ENCODE measurements around the gene DNAJC3. TPM values are rescaled to one million over a fixed set of nuclear protein-coding genes. Genes with fewer than 3 reads are reported as not detected.

DNAJC3 gene
- total and polyA plus RNA-seq, 9 of the 15 experiments (the other 6 are each of a cell fraction or from before 2014, with no cell fraction given), result 7.8 to 21.8 (median 10.4) TPM

GRCh38 chr13:95676105-95676761 is 706 bp upstream of the DNAJC3 start (continued):
- TF ChIP-seq ZNF511 (CRISPR knock-in tag; IDR thresholded peaks at IDR 0.05), result peak; percentile 35; the same call in 1 of the 2 replicates
- peak; percentile 71 for TF ChIP-seq REST (IDR thresholded peaks at IDR 0.05; ENCODE audit: borderline replicate concordance)
- TF ChIP-seq REST (CRISPR knock-in tag; IDR thresholded peaks at IDR 0.05; ENCODE audit: low read depth), result no peak
- no peak for TF ChIP-seq ZNF655 (CRISPR knock-in tag; IDR thresholded peaks at IDR 0.05)
- TF ChIP-seq ZNF609 (CRISPR knock-in tag; IDR thresholded peaks at IDR 0.05; ENCODE audit: borderline replicate concordance), result no peak
- 0 out of 4 replicates have a peak, but pooled peaks of 1 of the 2 experiments have one; percentile 28 for TF ChIP-seq CSDE1 (IDR thresholded peaks at IDR 0.05)
- no peak for TF ChIP-seq IFI16 (CRISPR knock-in tag; IDR thresholded peaks at IDR 0.05)
- TF ChIP-seq SIX5 (IDR thresholded peaks at IDR 0.05; ENCODE audit: borderline replicate concordance in 1 of 2, insufficient read depth in 1 of 2, low read depth in 1 of 2, low read length in 2 of 2), result no peak
- no peak for TF ChIP-seq POLR2B (IDR thresholded peaks at IDR 0.05; ENCODE audit: low read depth, partially characterized antibody)
- TF ChIP-seq OTX1 (CRISPR knock-in tag; IDR thresholded peaks at IDR 0.05), result no peak

Data from K562 (cell line).